ENCODE results near the gene PNPLA5. TPM values are rescaled to one million over a fixed set of nuclear protein-coding genes. Genes with fewer than 3 reads are reported as not detected.

PNPLA5 gene
- under 1 TPM; 0.68 to 0.73 TPM for total RNA-seq
- 0.11 TPM for polyA plus RNA-seq (2013, experiment 1 of 2)
- polyA plus RNA-seq (2013, experiment 2 of 2) = not detected
- long read RNA-seq, experiment 1 = 0 reads
- long read RNA-seq, experiment 2, partial matches to known transcripts = 0 of 1 reads
- long read RNA-seq, experiment 2, other reads (novel, unspliced or antisense) = 1 of 1 reads
- long read RNA-seq, experiment 3, partial matches to known transcripts = 0 of 4 reads
- long read RNA-seq, experiment 3, other reads (novel, unspliced or antisense) = 2 of 4 reads
- long read RNA-seq, experiment 4 = 0 reads

GRCh38 chr22:43891360-43892182 lies at the start of gene PNPLA5:
TSS of gene PNPLA5 (minus strand) at chr22:43892013. CDS start at chr22:43891880, 133 bp downstream.
- peak; percentile 37 for TF ChIP-seq CTCF (conservative IDR thresholded peaks at IDR 0.05)
- no peak within 1 kb of the TSS for H3K9ac ChIP-seq (ENCODE audit: extremely low read depth, low read length, poor library complexity, severe bottlenecking)
- Mint-ChIP-seq H3K4me3 (peak within 1 kb of the TSS; percentile 52), H3K27me3 (ENCODE audit: insufficient read depth) (peaks cover 36% of the 10 kb centered on the region), H3K27ac (no peak within 1 kb of the TSS), H3K4me1 (no peaks in the 10 kb centered on the region), H3K36me3 (ENCODE audit: low read depth) (no peaks in the 10 kb centered on the region), H3K9me3 (no peaks in the 10 kb centered on the region)
- no peaks in the 10 kb centered on the region for H3K9me3 ChIP-seq (ENCODE audit: control insufficient read depth, low read length)
- peak within 1 kb of the TSS; percentile 66 for H3K4me3 ChIP-seq (ENCODE audit: low read length)
- H3K4me1 ChIP-seq (ENCODE audit: control insufficient read depth, insufficient read depth, low read length) = no peaks in the 10 kb centered on the region
- 2 to 6% methylated on average over 35 to 72 of the region's 72 CpGs for WGBS, 2 experiments (ENCODE audit: insufficient coverage in 1 of 2, insufficient read length in 1 of 2)
- no peak within 1 kb of the TSS for H3K27ac ChIP-seq (ENCODE audit: low read depth, low read length)
- H3K27me3 ChIP-seq (ENCODE audit: control insufficient read depth, insufficient read depth, low read length, poor library complexity, severe bottlenecking) = peaks cover 38% of the 10 kb centered on the region
- no peaks in the 10 kb centered on the region for H3K36me3 ChIP-seq (ENCODE audit: control insufficient read depth, insufficient read depth, low read length)
- DNase-seq = peak; percentile 88

- no peaks in the 10 kb centered on the region for H3K27me3 ChIP-seq (ENCODE audit: control insufficient read depth, insufficient read depth, low read length, poor library complexity, severe bottlenecking)
- Mint-ChIP-seq H3K27ac (no peak overlapping the region), H3K36me3 (ENCODE audit: low read depth) (peaks cover 96% of the 10 kb centered on the region), H3K4me3 (no peak overlapping the region), H3K27me3 (ENCODE audit: insufficient read depth) (no peaks in the 10 kb centered on the region), H3K9me3 (no peaks in the 10 kb centered on the region), H3K4me1 (no peaks in the 10 kb centered on the region)
- DNase-seq = no peak
- H3K27ac ChIP-seq (ENCODE audit: low read depth, low read length) = no peak overlapping the region
- no peak for TF ChIP-seq CTCF (conservative IDR thresholded peaks at IDR 0.05)
- no peak overlapping the region for H3K4me3 ChIP-seq (ENCODE audit: low read length)
- no peaks in the 10 kb centered on the region for H3K4me1 ChIP-seq (ENCODE audit: control insufficient read depth, insufficient read depth, low read length)
- 93 to 98% methylated on average over 5 to 6 of the region's 6 CpGs for WGBS, 2 experiments (ENCODE audit: insufficient coverage in 1 of 2, insufficient read length in 1 of 2)
- H3K9me3 ChIP-seq (ENCODE audit: control insufficient read depth, low read length) = peaks cover 6% of the 10 kb centered on the region
- no peak overlapping the region for H3K9ac ChIP-seq (ENCODE audit: extremely low read depth, low read length, poor library complexity, severe bottlenecking)
- peaks cover 95% of the 10 kb centered on the region for H3K36me3 ChIP-seq (ENCODE audit: control insufficient read depth, insufficient read depth, low read length)
Measured at GRCh38 chr22:43941449-43941848, 49.6 kb upstream of the PNPLA5 start.

GRCh38 chr22:43931771-43932170 lies 40.0 kb upstream of the PNPLA5 start:
- H3K36me3 Mint-ChIP-seq (ENCODE audit: low read depth) = peaks cover 87% of the 10 kb centered on the region
- no peak overlapping the region for H3K4me3 Mint-ChIP-seq
- Histone ChIP-seq H3K36me3 (ENCODE audit: control insufficient read depth, insufficient read depth, low read length) (peaks cover 88% of the 10 kb centered on the region), H3K9me3 (ENCODE audit: control insufficient read depth, low read length) (no peaks in the 10 kb centered on the region), H3K4me1 (ENCODE audit: control insufficient read depth, insufficient read depth, low read length) (peaks cover 3% of the 10 kb centered on the region), H3K4me3 (ENCODE audit: low read length) (no peak overlapping the region), H3K27me3 (ENCODE audit: control insufficient read depth, insufficient read depth, low read length, poor library complexity, severe bottlenecking) (no peaks in the 10 kb centered on the region), H3K27ac (ENCODE audit: low read depth, low read length) (no peak overlapping the region), H3K9ac (ENCODE audit: extremely low read depth, low read length, poor library complexity, severe bottlenecking) (no peak overlapping the region)
- H3K27me3 Mint-ChIP-seq (ENCODE audit: insufficient read depth) = no peaks in the 10 kb centered on the region
- H3K9me3 Mint-ChIP-seq = no peaks in the 10 kb centered on the region
- no peak overlapping the region for H3K27ac Mint-ChIP-seq
- WGBS, 2 experiments (ENCODE audit: insufficient coverage in 1 of 2, insufficient read length in 1 of 2) = 85 to 89% methylated on average over 4 of the region's 4 CpGs
- no peak for TF ChIP-seq CTCF (conservative IDR thresholded peaks at IDR 0.05)
- H3K4me1 Mint-ChIP-seq = peaks cover 4% of the 10 kb centered on the region
- DNase-seq = no peak
